Right ventricle myocardium inferior (tissue), 1 donor: Measurements from ENCODE around the gene JAG1. TPM values are rescaled to one million over a fixed set of nuclear protein-coding genes. Genes with fewer than 3 reads are reported as not detected.
A peak's percentile ranks its signal among the peaks of the same experiment; 100 is the strongest.

Source experiments
- ATAC-seq: fragments of 200-7000 bp; cut with Tn5 transposase; one replicate; pipeline ENCODE4 v1.9.1; 2020; ENCODE audit warnings: mild to moderate bottlenecking, moderate library complexity
- DNase-seq: peaks from one replicate; pipeline ENCODE4 v3.0.0; 2021; ENCODE audit errors: missing footprints
- intact Hi-C: fragments of 100-400 bp; cut with DNase I; formaldehyde crosslinking; loops from one replicate; pipeline ENCODE4 v1.11.0; 2022
- total RNA-seq: library from RNA; stranded (reverse); fragmentation: NEBNext Ultra II Directional; extraction: Animal tissue kit (Norgen Biotek cat#: 25700); gene quantifications from one replicate; pipeline ENCODE4 v1.2.1, GENCODE V29; 2021
- donor health status: DM: no; HTN: yes; CAD: no; lungs with severe emphysema.

The JAG1 gene
- total RNA-seq, 1 donor from 2014 or later = 24.4 TPM

- intact Hi-C loops = no loop called here
- DNase-seq (no peak), ATAC-seq (no peak)
These were observed 13.9 kb downstream of the JAG1 start for GRCh38 chr20:10659651-10660601.

GRCh38 chr20:10658876-10659632 lies 14.7 kb downstream of the JAG1 start:
- ATAC-seq (no peak), DNase-seq (no peak)
- intact Hi-C loops = no loop called here

GRCh38 chr20:10658051-10658823 lies 15.6 kb downstream of the JAG1 start:
- DNase-seq = no peak
- intact Hi-C loops = no loop called here

GRCh38 chr20:10657453-10657852 lies 16.3 kb downstream of the JAG1 start:
- DNase-seq (no peak), ATAC-seq (no peak)
- intact Hi-C loops = no loop called here

More at GRCh38 chr20:10658051-10658823, 15.6 kb downstream of the JAG1 start:
- no peak for ATAC-seq

GRCh38 chr20:10655720-10656669 lies 17.8 kb downstream of the JAG1 start:
- intact Hi-C loops = no loop called here
- ATAC-seq (no peak), DNase-seq (no peak)

- intact Hi-C loops = loop anchor here (5.0 kb wide), 1 partner anchor 42 kb away; no protein-coding TSS in a partner anchor
- ATAC-seq (no peak), DNase-seq (no peak)
These were observed 19.2 kb downstream of the JAG1 start for GRCh38 chr20:10654630-10655029.

GRCh38 chr20:10654250-10654610 lies 19.6 kb downstream of the JAG1 start:
- intact Hi-C loops = loop anchor here (5.0 kb wide), 1 partner anchor 42 kb away; no protein-coding TSS in a partner anchor
- ATAC-seq = no peak
- no peak for DNase-seq

- DNase-seq (no peak), ATAC-seq (peak; percentile 38)
- intact Hi-C loops = loop anchor here (5.0 kb wide), 1 partner anchor 41 kb away; no protein-coding TSS in a partner anchor
These were observed 20.1 kb downstream of the JAG1 start for GRCh38 chr20:10653599-10654249.

- DNase-seq = no peak
- peak; percentile 44 for ATAC-seq
- intact Hi-C loops = loop anchor here (5.0 kb wide), 1 partner anchor 40 kb away; no protein-coding TSS in a partner anchor
These were observed 21.0 kb downstream of the JAG1 start for GRCh38 chr20:10652660-10653261.

GRCh38 chr20:10652185-10652584 lies 21.6 kb downstream of the JAG1 start:
- intact Hi-C loops = loop anchor here (5.0 kb wide), 1 partner anchor 40 kb away; no protein-coding TSS in a partner anchor
- ATAC-seq = no peak

GRCh38 chr20:10651227-10651990 lies 22.4 kb downstream of the JAG1 start:
- intact Hi-C loops = loop anchor here (5.0 kb wide), 1 partner anchor 39 kb away; no protein-coding TSS in a partner anchor
- ATAC-seq (no peak), DNase-seq (no peak)

More at GRCh38 chr20:10652185-10652584, 21.6 kb downstream of the JAG1 start:
- DNase-seq = no peak

GRCh38 chr20:10649797-10650160 lies 24.0 kb downstream of the JAG1 start:
- intact Hi-C loops = loop anchor here (5.0 kb wide), 1 partner anchor 37 kb away; no protein-coding TSS in a partner anchor
- no peak for DNase-seq
- ATAC-seq = no peak

GRCh38 chr20:10649080-10649796 lies 24.6 kb downstream of the JAG1 start:
- no peak for DNase-seq
- ATAC-seq = no peak
- intact Hi-C loops = no loop called here

- no peak for ATAC-seq
- no peak for DNase-seq
- intact Hi-C loops = no loop called here
These were observed 25.1 kb downstream of the JAG1 start for GRCh38 chr20:10648651-10649050.

- DNase-seq (no peak), ATAC-seq (no peak)
- intact Hi-C loops = no loop called here
These were observed 25.9 kb downstream of the JAG1 start for GRCh38 chr20:10647909-10648308.
